GM18505 (cell line): ENCODE results near the gene SALL3.
"Not testable (repeated sequence)": the region's sequence is repeated elsewhere in the genome, so short reads cannot be mapped to it uniquely, and the experiment has no call there.

ENCODE experiments used
- ATAC-seq: cut with Tn5 transposase; IDR thresholded peaks from one replicate; pipeline ENCODE4 v1.9.1; 2021; ENCODE audit not compliant: unreplicated experiment
- POLR2A ChIP-seq: IDR thresholded peaks from 4 replicates; pipeline ENCODE4 v1.6.1; 2011; ENCODE audit warnings: borderline replicate concordance; ENCODE audit not compliant: insufficient read depth, insufficient read length; ENCODE audit errors: extremely low read depth

SALL3 gene

DNA sequence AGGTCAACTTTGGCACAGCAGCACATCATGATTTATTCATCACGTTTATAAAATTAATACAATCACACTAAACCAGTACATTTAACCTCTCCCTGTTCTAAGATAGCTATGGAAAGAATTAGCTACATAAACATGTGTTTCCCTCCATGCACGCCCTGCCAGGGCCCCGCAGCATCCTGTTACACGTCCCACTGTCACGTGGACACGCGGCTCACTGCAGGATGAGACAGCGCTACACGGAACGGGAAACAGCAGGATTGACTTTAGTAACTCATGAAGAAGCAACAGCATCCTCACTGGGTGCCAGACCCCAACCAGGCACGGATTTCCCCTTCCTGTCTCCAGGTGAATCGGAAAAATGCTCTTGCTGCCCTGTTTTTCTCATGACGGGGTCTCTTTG, 30.9 kb upstream of the SALL3 start:
- TF ChIP-seq POLR2A: no peak
- no peak for ATAC-seq

GRCh38 chr18:78949216-78949615, 30.4 kb upstream of the SALL3 start:
- no peak for TF ChIP-seq POLR2A
- ATAC-seq: no peak

- no peak for ATAC-seq
- TF ChIP-seq POLR2A: no peak
These were observed 29.2 kb upstream of the SALL3 start for GRCh38 chr18:78950386-78950785.

- no peak for ATAC-seq
- TF ChIP-seq POLR2A: no peak
These were observed 26.1 kb upstream of the SALL3 start for GRCh38 chr18:78953566-78953965.

DNA sequence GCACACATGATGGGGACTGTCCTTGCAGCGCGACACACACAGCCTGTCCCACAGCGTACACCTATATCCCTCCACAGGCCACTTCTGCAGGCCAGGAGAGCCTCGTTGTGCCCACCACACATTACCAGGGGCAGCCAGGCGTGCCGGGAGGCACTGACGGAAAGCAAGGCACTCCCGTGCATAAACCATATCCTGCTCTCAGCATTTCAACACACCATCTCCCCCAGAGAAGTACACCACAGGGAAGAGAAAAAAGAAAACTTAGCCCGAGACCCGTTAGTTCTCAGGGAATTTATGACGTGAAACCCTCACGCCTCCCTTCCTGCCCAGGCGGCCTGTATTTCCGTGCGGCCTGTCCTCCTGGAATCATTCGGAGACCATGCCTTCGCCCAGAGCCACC, 24.6 kb upstream of the SALL3 start:
- ATAC-seq: no peak
- TF ChIP-seq POLR2A: no peak

DNA sequence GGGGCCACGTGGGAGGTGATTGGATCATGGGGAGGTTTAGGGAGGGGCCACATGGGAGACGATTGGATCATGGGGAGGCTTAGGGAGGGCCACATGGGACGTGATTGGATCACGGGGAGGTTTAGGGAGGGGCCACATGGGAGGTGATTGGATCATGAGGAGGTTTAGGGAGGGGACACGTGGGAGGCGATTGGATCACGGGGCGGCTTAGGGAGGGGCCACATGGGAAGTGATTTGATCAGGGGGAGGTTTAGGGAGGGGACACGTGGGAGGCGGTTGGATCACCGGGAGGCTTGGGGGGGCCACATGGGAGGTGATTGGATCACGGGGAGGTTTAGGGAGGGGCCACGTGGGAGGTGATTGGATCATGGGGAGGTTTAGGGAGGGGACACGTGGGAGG, 22.5 kb upstream of the SALL3 start:
- no peak for ATAC-seq
- no peak for TF ChIP-seq POLR2A

- ATAC-seq: no peak
- TF ChIP-seq POLR2A: no peak
These were observed 18.9 kb upstream of the SALL3 start for GRCh38 chr18:78960709-78961108.

DNA sequence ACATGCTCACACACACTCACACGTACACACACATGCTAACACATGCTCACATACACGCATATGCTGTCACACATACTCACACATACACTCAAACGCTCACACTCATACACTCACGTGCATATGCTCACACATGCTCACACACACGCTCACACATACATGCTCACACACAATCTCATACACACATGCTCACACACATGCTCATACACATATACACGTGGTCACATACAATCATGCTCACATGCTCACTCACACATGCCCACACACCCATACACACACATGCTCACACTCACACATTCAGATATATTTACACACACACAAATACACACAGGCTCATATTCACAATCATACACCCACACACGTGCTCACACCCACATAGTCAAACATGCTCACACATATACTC, 17.5 kb upstream of the SALL3 start:
- no peak for ATAC-seq
- no peak for TF ChIP-seq POLR2A

GRCh38 chr18:78964727-78965126, 14.9 kb upstream of the SALL3 start:
- ATAC-seq: not testable (repeated sequence)

GRCh38 chr18:78965260-78965659, 14.4 kb upstream of the SALL3 start:
- no peak for ATAC-seq
- no peak for TF ChIP-seq POLR2A

GRCh38 chr18:78965917-78966792, 13.5 kb upstream of the SALL3 start:
- TF ChIP-seq POLR2A: no peak
- no peak for ATAC-seq

- ATAC-seq: no peak
- TF ChIP-seq POLR2A: no peak
These were observed 12.9 kb upstream of the SALL3 start for GRCh38 chr18:78966793-78967106.

DNA sequence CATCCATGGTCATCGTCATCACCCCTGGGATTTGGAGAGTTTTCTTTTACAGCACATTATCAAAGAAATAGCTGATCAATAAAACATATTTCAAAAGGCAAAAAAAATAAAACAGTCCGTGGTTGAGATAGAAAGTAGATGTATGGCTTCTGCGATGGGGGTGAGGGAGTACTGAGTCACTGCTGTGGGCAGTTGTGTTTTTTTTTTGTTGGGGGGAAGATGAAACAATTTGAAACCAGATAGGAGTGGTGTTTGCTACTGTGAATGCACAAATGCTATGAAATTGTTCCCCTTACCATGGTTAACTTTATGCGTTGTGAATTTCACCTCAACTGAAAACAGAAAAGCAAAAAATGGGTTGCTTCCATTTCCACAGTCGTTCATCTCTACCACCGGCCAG, 11.9 kb upstream of the SALL3 start:
- no peak for TF ChIP-seq POLR2A
- no peak for ATAC-seq

- TF ChIP-seq POLR2A: no peak
- no peak for ATAC-seq
These were observed 9.9 kb upstream of the SALL3 start for GRCh38 chr18:78969574-78970315.

DNA sequence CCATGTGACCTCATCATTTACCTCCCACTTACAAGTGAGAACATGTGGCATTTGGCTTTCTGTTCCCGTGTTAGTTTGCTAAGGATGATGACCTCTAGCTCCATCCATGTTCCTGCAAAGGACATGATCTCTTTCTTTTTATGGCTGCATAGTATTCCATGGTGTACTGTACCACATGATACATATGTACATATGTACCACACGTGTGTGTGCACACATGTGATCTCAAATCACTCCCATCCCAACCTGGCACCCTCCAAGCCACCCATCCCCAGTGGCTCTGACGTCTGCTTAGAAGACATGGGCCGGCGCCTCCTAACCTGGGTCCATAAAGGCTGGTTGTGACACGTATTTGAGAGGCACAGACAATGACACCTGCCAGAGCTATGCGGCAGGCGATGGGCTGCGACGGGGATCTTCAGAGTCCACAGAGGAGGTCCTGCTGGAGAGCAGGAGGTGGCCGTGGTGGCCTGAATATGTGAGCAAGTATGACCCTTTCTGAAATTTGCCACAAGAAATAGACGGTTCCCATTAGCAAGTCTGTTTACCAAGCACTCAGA, 8.8 kb upstream of the SALL3 start:
- no peak for ATAC-seq
- no peak for TF ChIP-seq POLR2A
